GM18502 (cell line): ENCODE data around the gene DUSP23.

ENCODE experiments used
- ATAC-seq: cut with Tn5 transposase; IDR thresholded peaks from one replicate; pipeline ENCODE4 v1.9.1; 2021; ENCODE audit warnings: mild to moderate bottlenecking; ENCODE audit not compliant: unreplicated experiment, poor library complexity

Gene DUSP23

DNA sequence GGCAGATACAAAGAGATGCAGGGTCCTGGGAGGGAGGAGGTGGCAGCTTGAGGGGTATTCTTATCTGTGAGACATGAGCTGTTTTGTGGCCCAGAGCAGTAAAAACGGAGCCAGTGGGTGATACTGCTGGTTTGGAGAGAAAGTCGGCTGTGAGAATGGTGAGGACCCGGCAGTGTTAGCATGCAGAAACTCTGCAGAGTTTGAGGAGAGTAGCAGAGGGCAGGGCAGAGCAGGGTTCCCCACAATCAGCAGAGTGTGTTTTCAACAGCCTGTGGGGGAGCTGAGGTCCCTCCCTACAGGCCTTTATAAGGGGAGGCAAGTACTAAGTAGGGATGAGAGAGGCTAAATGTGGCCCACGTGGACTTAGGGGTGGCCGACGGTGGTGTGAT lies 46.3 kb downstream of the DUSP23 start:
- no peak for ATAC-seq

GRCh38 chr1:159827549-159827948 lies 46.8 kb downstream of the DUSP23 start:
- no peak for ATAC-seq

GRCh38 chr1:159828176-159828575 lies 47.4 kb downstream of the DUSP23 start:
- ATAC-seq: no peak

GRCh38 chr1:159828581-159829272 lies 48.0 kb downstream of the DUSP23 start:
- no peak for ATAC-seq

GRCh38 chr1:159829273-159829634 lies 48.5 kb downstream of the DUSP23 start:
- peak; percentile 87 for ATAC-seq

- ATAC-seq: no peak
Measured at GRCh38 chr1:159829822-159830465, 49.2 kb downstream of the DUSP23 start.

GRCh38 chr1:159830722-159831121 lies 50.0 kb downstream of the DUSP23 start:
- no peak for ATAC-seq

DNA sequence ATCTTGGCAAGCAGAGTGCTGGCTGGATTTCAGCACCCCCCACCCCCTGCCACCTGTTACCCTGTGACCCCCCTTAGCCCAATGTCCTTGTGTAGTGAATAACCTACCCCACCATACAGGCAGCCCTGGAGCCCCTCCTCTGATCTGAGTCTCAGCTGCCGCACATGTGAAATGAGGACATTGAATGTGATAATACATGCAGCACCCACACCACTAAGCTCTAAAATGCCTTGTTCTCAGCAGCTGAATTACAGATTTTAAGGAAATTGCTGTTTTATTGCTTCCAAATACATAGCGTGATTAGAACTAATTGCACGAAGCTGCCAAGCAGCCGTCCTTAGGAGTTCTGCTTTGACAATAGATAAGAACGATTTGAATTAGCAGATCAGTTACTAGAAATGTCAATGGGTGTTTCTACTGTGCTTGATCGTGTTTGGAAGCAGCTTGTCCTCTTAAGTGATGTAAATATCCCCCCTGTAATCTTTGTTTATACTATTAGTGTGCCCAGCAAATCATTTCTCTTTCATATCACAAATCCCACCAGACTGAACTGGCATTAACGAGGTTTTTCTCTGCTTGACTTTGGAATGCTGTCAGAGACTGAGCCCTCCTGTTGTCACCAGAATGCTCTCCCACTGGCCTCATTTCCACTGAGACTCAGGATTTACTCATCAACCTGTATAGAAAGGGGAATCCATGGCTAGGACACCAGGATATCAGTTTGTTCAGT lies 50.8 kb downstream of the DUSP23 start:
- no peak for ATAC-seq
